B cell (primary cell): ENCODE data around the gene CD96. TPM values are rescaled to one million over a fixed set of nuclear protein-coding genes. Genes with fewer than 3 reads are reported as not detected.

ENCODE experiments used
- ATAC-seq: fragments of 200-7000 bp; cut with Tn5 transposase; one replicate; pipeline ENCODE4 v1.10.0; 2021; ENCODE audit warnings: low read depth, mild to moderate bottlenecking, moderate number of reproducible peaks, moderate library complexity
- CTCF ChIA-PET: fragments of 350-600 bp; sonication (Branson Sonifier 250); formaldehyde crosslinking; loops from one replicate; lab custom pipeline; 2021; ENCODE audit warnings: antibody characterized with exemption, inconsistent platforms; lab: Charles Lee
- POLR2A ChIA-PET: fragments of 350-600 bp; sonication (Branson Sonifier 250); formaldehyde crosslinking; loops from one replicate; lab custom pipeline; 2021; ENCODE audit warnings: antibody characterized with exemption; lab: Charles Lee
- DNase-seq: peaks from one replicate; pipeline ENCODE4 v3.0.0; 2013
- H2AFZ ChIP-seq: 2 replicates; pipeline ENCODE4 v1.6.1; 2012; ENCODE audit warnings: mild to moderate bottlenecking, low read depth, low read length; ENCODE audit not compliant: insufficient read depth, poor library complexity, severe bottlenecking
- H3K27ac ChIP-seq, 2 donors: 1 replicate in 1 of 2; 2 replicates in 1 of 2; pipeline ENCODE4 v1.5.1; 2012 to 2013; ENCODE audit warnings: low read length in 2 of 2, mild to moderate bottlenecking in 2 of 2, moderate library complexity in 1 of 2
- H3K27me3 ChIP-seq, 4 experiments: fragments of 200-600 bp in 1 of 4; sonication (generic) in 1 of 4; replicated peaks in 1 of 4; 1 replicate in 2 of 4; 2 replicates in 2 of 4; pipeline versions ENCODE4 v1.6.1 to v1.7.0; 2013 to 2016; ENCODE audit warnings: low read length in 3 of 4, mild to moderate bottlenecking in 2 of 4, mixed read lengths in 1 of 4, moderate library complexity in 1 of 4; ENCODE audit not compliant: insufficient read depth in 4 of 4, control insufficient read depth in 3 of 4; ENCODE audit errors: control extremely low read depth in 1 of 4
- H3K36me3 ChIP-seq, 2 experiments: replicated peaks in 1 of 2; 1 replicate in 1 of 2; 2 replicates in 1 of 2; pipeline versions ENCODE4 v1.6.1 to v1.7.1; 2013; ENCODE audit warnings: low read length in 1 of 2; ENCODE audit not compliant: insufficient read depth in 2 of 2, control insufficient read depth in 1 of 2; ENCODE audit errors: control extremely low read depth in 1 of 2, extremely low read depth in 1 of 2
- H3K4me1 ChIP-seq, 2 donors: fragments of 200-600 bp in 1 of 2; sonication (generic) in 1 of 2; 1 replicate in 1 of 2; 2 replicates in 1 of 2; pipeline versions ENCODE4 v1.5.1 to v1.6.1; 2013 to 2017; ENCODE audit warnings: low read length in 2 of 2; ENCODE audit not compliant: control insufficient read depth in 2 of 2, insufficient read depth in 2 of 2
- H3K4me2 ChIP-seq: replicated peaks from 2 replicates; pipeline ENCODE3; 2012; ENCODE audit warnings: mild to moderate bottlenecking, low read depth, low read length; ENCODE audit not compliant: poor library complexity, severe bottlenecking
- H3K4me3 ChIP-seq, 5 experiments: fragments of 200-600 bp in 1 of 5; sonication (generic) in 1 of 5; 1 replicate in 3 of 5; 2 replicates in 2 of 5; pipeline versions ENCODE4 v1.5.1 to v1.7.0; 2011 to 2016; ENCODE audit warnings: low read length in 4 of 5, mild to moderate bottlenecking in 4 of 5, low read depth in 2 of 5, control low read depth in 1 of 5, moderate library complexity in 1 of 5; ENCODE audit not compliant: insufficient read depth in 1 of 5; ENCODE audit errors: control extremely low read depth in 1 of 5, extremely low read depth in 1 of 5
- H3K79me2 ChIP-seq: fragments of 200-600 bp; sonication (generic); one replicate; pipeline ENCODE4 v1.6.0; 2016; ENCODE audit warnings: low read length; ENCODE audit not compliant: control insufficient read depth, insufficient read depth
- H3K9ac ChIP-seq: fragments of 200-600 bp; sonication (generic); 2 replicates; pipeline ENCODE4 v1.6.1; 2017; ENCODE audit warnings: mild to moderate bottlenecking, low read length, moderate library complexity
- H3K9me3 ChIP-seq, 3 donors: one replicate each; pipeline versions ENCODE4 v1.6.1 to v1.7.1; 2013; ENCODE audit warnings: low read length in 2 of 3; ENCODE audit not compliant: control insufficient read depth in 2 of 3, insufficient read depth in 1 of 3; ENCODE audit errors: control extremely low read depth in 1 of 3
- H4K20me1 ChIP-seq: 2 replicates; pipeline ENCODE4 v1.6.0; 2012; ENCODE audit warnings: mild to moderate bottlenecking, low read length; ENCODE audit not compliant: insufficient read depth, control insufficient read depth, poor library complexity, severe bottlenecking
- H3K27ac Mint-ChIP-seq: one replicate; pipeline ENCODE4 v1.8.0; 2021; ENCODE audit warnings: mixed read lengths
- H3K27me3 Mint-ChIP-seq: one replicate; pipeline ENCODE4 v1.8.0; 2021; ENCODE audit warnings: mixed read lengths
- H3K4me1 Mint-ChIP-seq: one replicate; pipeline ENCODE4 v1.8.0; 2021; ENCODE audit warnings: mixed read lengths
- H3K4me3 Mint-ChIP-seq: one replicate; pipeline ENCODE4 v1.8.0; 2021; ENCODE audit warnings: mixed read lengths
- H3K9me3 Mint-ChIP-seq: one replicate; pipeline ENCODE4 v1.8.0; 2022; ENCODE audit warnings: mixed read lengths; ENCODE audit not compliant: insufficient read depth
- CTCF ChIP-seq: fragments of 200-600 bp; IDR thresholded peaks from one replicate; pipeline ENCODE4 v1.8.0; 2022; ENCODE audit warnings: antibody characterized with exemption, mild to moderate bottlenecking
- EZH2 ChIP-seq: IDR thresholded peaks from 2 replicates; pipeline ENCODE4 v1.6.1; 2012; ENCODE audit warnings: borderline replicate concordance, low read depth, mild to moderate bottlenecking, moderate library complexity, low read length; ENCODE audit not compliant: insufficient read depth, poor library complexity, severe bottlenecking
- WGBS: methylation state at CpG from one replicate; pipeline ENCODE4 v1.1.5; 2013; ENCODE audit warnings: missing lambda C conversion rate; ENCODE audit not compliant: insufficient coverage; 5-methylcytosine and 5-hydroxymethylcytosine counted together
- intact Hi-C: fragments of 100-400 bp; cut with micrococcal nuclease; formaldehyde crosslinking; loops from one replicate; pipeline ENCODE4 v1.10.0; 2022
- polyA plus RNA-seq: library from polyadenylated mRNA; depleted of rRNA; stranded (reverse); fragments of >200 nt; gene quantifications from 2 replicates; pipeline ENCODE4 v1.2.3, GENCODE V29; 2012
- total RNA-seq, 2 donors: library from RNA; stranded (reverse); fragments of 120-200 nt in 1 of 2; gene quantifications; 1 replicate in 1 of 2; 2 replicates in 1 of 2; pipeline versions ENCODE4 v1.2.3 to v1.2.4, GENCODE V29; 2013 to 2022

CD96 gene
- total and polyA plus RNA-seq, 2 donors (not counting 1 experiment from before 2014, with no cell fraction given) = 21.4 to 56.2 TPM

GRCh38 chr3:111618945-111619344 lies 76.9 kb downstream of the CD96 start:
- peaks cover 20% of the 10 kb centered on the region for H3K4me1 Mint-ChIP-seq
- ChIA-PET POLR2A (no interaction called here), CTCF (interaction anchor here (0.9 to 5.4 kb wide), 5 partner anchors 9 to 79 kb away, joined by 3 to 71 read pairs (median 4); no protein-coding TSS in a partner anchor)
- no peak overlapping the region for H3K4me3 Mint-ChIP-seq
- Histone ChIP-seq H3K4me2 (no peak overlapping the region), H3K4me3 (no peak overlapping the region), H3K36me3 (peaks cover 0 to 4% of the 10 kb centered on the region in 2 experiments), H4K20me1 (no peaks in the 10 kb centered on the region), H3K27me3 (no peaks in the 10 kb centered on the region), H3K4me1 (peaks cover 16 to 21% of the 10 kb centered on the region in 2 donors), H3K9ac (no peak overlapping the region), H2AFZ (no peak overlapping the region), H3K9me3 (peaks cover 0 to 19% (median 2%) of the 10 kb centered on the region in 3 donors), H3K79me2 (no peaks in the 10 kb centered on the region), H3K27ac (no peak overlapping the region)
- ATAC-seq = no peak
- TF ChIP-seq EZH2 = no peak
- TF ChIP-seq CTCF = no peak
- H3K9me3 Mint-ChIP-seq = no peaks in the 10 kb centered on the region
- DNase-seq = no peak
- H3K27me3 Mint-ChIP-seq = no peaks in the 10 kb centered on the region
- no peak overlapping the region for H3K27ac Mint-ChIP-seq
- intact Hi-C loops = loop anchor here (5.0 kb wide), 1 partner anchor 48 kb away; no protein-coding TSS in a partner anchor

GRCh38 chr3:111619833-111620232 lies 77.8 kb downstream of the CD96 start:
- no peak for TF ChIP-seq CTCF
- no peak for TF ChIP-seq EZH2
- POLR2A ChIA-PET = no interaction called here
- peaks cover 0 to 12% of the 10 kb centered on the region in 2 experiments for H3K36me3 ChIP-seq
- H3K4me2 ChIP-seq = no peak overlapping the region
- H3K4me1 ChIP-seq = peaks cover 16 to 21% of the 10 kb centered on the region in 2 donors
- H3K27me3 ChIP-seq = no peaks in the 10 kb centered on the region
- no peak overlapping the region for H3K27ac ChIP-seq
- WGBS = 97% methylated on average over 2 of the region's 3 CpGs
- ATAC-seq = no peak
- Mint-ChIP-seq H3K4me1 (peaks cover 20% of the 10 kb centered on the region), H3K4me3 (no peak overlapping the region), H3K27ac (no peak overlapping the region), H3K9me3 (no peaks in the 10 kb centered on the region), H3K27me3 (no peaks in the 10 kb centered on the region)
- DNase-seq = no peak
- H3K79me2 ChIP-seq = no peaks in the 10 kb centered on the region
- H3K9me3 ChIP-seq = peaks cover 0 to 19% (median 2%) of the 10 kb centered on the region in 3 donors
- no peak overlapping the region for H3K9ac ChIP-seq
- intact Hi-C loops = loop anchor here (5.0 kb wide), 1 partner anchor 47 kb away; no protein-coding TSS in a partner anchor
- H4K20me1 ChIP-seq = no peaks in the 10 kb centered on the region
- no peak overlapping the region for H3K4me3 ChIP-seq
- H2AFZ ChIP-seq = no peak overlapping the region
- CTCF ChIA-PET = interaction anchor here (1.1 to 5.4 kb wide), 2 partner anchors 10 to 41 kb away, joined by 3 to 71 read pairs; no protein-coding TSS in a partner anchor
